Osteoblast (primary cell): ENCODE data around the gene TNNC2. TPM values are rescaled to one million over a fixed set of nuclear protein-coding genes. Genes with fewer than 3 reads are reported as not detected.

Experiments used
- DNase-seq: peaks from one replicate; pipeline ENCODE4 v3.0.0; 2011; ENCODE audit warnings: low spot score, mixed read lengths; ENCODE audit not compliant: insufficient read length; ENCODE audit errors: missing footprints
- H2AFZ ChIP-seq: 2 replicates; pipeline ENCODE4 v1.6.0; 2011; ENCODE audit warnings: mild to moderate bottlenecking, low read length
- H3K27ac ChIP-seq: 2 replicates; pipeline ENCODE4 v1.5.1; 2011; ENCODE audit warnings: mild to moderate bottlenecking, low read depth, low read length, moderate library complexity
- H3K27me3 ChIP-seq: 2 replicates; pipeline ENCODE4 v1.6.0; 2012; ENCODE audit warnings: mild to moderate bottlenecking, control low read depth, inconsistent platforms, low read length, moderate library complexity; ENCODE audit not compliant: insufficient read depth
- H3K36me3 ChIP-seq: 2 replicates; pipeline ENCODE4 v1.5.1; 2011; ENCODE audit warnings: mild to moderate bottlenecking, low read length, control low read depth, moderate library complexity; ENCODE audit not compliant: insufficient read depth
- H3K4me1 ChIP-seq: 2 replicates; pipeline ENCODE4 v1.5.1; 2011; ENCODE audit warnings: mild to moderate bottlenecking, low read length, control low read depth, moderate library complexity; ENCODE audit not compliant: insufficient read depth
- H3K4me2 ChIP-seq: 2 replicates; pipeline ENCODE4 v1.6.0; 2011; ENCODE audit warnings: mild to moderate bottlenecking, low read length; ENCODE audit not compliant: insufficient read depth
- H3K4me3 ChIP-seq: fragments of 200-600 bp; sonication (generic); 3 replicates; pipeline ENCODE4 v1.5.1; 2012; ENCODE audit warnings: mild to moderate bottlenecking, low read length, inconsistent platforms; ENCODE audit not compliant: insufficient read depth
- H3K79me2 ChIP-seq: 2 replicates; pipeline ENCODE4 v1.6.0; 2012; ENCODE audit warnings: mild to moderate bottlenecking, low read length, control low read depth, inconsistent platforms; ENCODE audit not compliant: insufficient read depth
- H3K9me3 ChIP-seq: 2 replicates; pipeline ENCODE4 v1.5.1; 2011; ENCODE audit warnings: low read depth, low read length, control low read depth
- H4K20me1 ChIP-seq: 2 replicates; pipeline ENCODE4 v1.6.0; 2012; ENCODE audit warnings: mild to moderate bottlenecking, low read length, control low read depth; ENCODE audit not compliant: insufficient read depth
- CTCF ChIP-seq: IDR thresholded peaks from 2 replicates; pipeline ENCODE4 v1.5.1; 2011; ENCODE audit warnings: mild to moderate bottlenecking, low read depth, low read length, moderate library complexity; ENCODE audit errors: extremely low read depth
- total RNA-seq: library from RNA; depleted of rRNA; stranded (reverse); fragments of >200 nt; gene quantifications from 2 replicates; pipeline ENCODE4 v1.2.3, GENCODE V29; 2012

The TNNC2 gene
- total RNA-seq, 1 donor, result 0.36 TPM

GRCh38 chr20:45828589-45828988 is 1.5 kb upstream of the TNNC2 start:
- Histone ChIP-seq H4K20me1 (no peaks in the 10 kb centered on the region), H3K27ac (peak overlapping the region; percentile 74), H3K36me3 (no peaks in the 10 kb centered on the region), H3K4me3 (no peak overlapping the region), H3K79me2 (no peaks in the 10 kb centered on the region), H3K9me3 (no peaks in the 10 kb centered on the region), H2AFZ (no peak overlapping the region), H3K4me1 (peaks cover 28% of the 10 kb centered on the region), H3K4me2 (peak overlapping the region; percentile 27), H3K27me3 (peaks cover 3% of the 10 kb centered on the region)
- TF ChIP-seq CTCF, result no peak
- DNase-seq, result peak; percentile 93

- Histone ChIP-seq H3K79me2 (no peaks in the 10 kb centered on the region), H3K27me3 (peaks cover 10% of the 10 kb centered on the region), H4K20me1 (no peaks in the 10 kb centered on the region), H3K4me1 (peaks cover 22% of the 10 kb centered on the region), H2AFZ (no peak overlapping the region), H3K9me3 (no peaks in the 10 kb centered on the region), H3K4me2 (no peak overlapping the region), H3K27ac (no peak overlapping the region), H3K4me3 (no peak overlapping the region), H3K36me3 (no peaks in the 10 kb centered on the region)
- DNase-seq, result no peak
- no peak for TF ChIP-seq CTCF
Measured at GRCh38 chr20:45827712-45828111, 600 bp upstream of the TNNC2 start.

- peak overlapping the region; percentile 0 for H3K4me2 ChIP-seq
- peak overlapping the region; percentile 52 for H3K27ac ChIP-seq
- no peak for TF ChIP-seq CTCF
- H2AFZ ChIP-seq, result peak overlapping the region; percentile 79
- peak; percentile 91 for DNase-seq
- no peaks in the 10 kb centered on the region for H3K79me2 ChIP-seq
- H3K36me3 ChIP-seq, result no peaks in the 10 kb centered on the region
- no peak overlapping the region for H3K4me3 ChIP-seq
- no peaks in the 10 kb centered on the region for H4K20me1 ChIP-seq
- H3K27me3 ChIP-seq, result peaks cover 10% of the 10 kb centered on the region
- no peaks in the 10 kb centered on the region for H3K9me3 ChIP-seq
- H3K4me1 ChIP-seq, result peaks cover 20% of the 10 kb centered on the region
Measured at GRCh38 chr20:45826381-45827019, 612 bp downstream of the TNNC2 start.

- Histone ChIP-seq H3K9me3 (no peaks in the 10 kb centered on the region), H3K4me2 (peak overlapping the region; percentile 53), H3K79me2 (no peaks in the 10 kb centered on the region), H3K27ac (no peak overlapping the region), H3K36me3 (no peaks in the 10 kb centered on the region), H2AFZ (peak overlapping the region; percentile 39), H3K27me3 (peaks cover 10% of the 10 kb centered on the region), H4K20me1 (no peaks in the 10 kb centered on the region), H3K4me3 (peak overlapping the region; percentile 13), H3K4me1 (peaks cover 20% of the 10 kb centered on the region)
- peak; percentile 87 for DNase-seq
- TF ChIP-seq CTCF, result peak; percentile 55
Measured at GRCh38 chr20:45823949-45824835, 2.9 kb downstream of the TNNC2 start.
